ENCODE data around the gene ABCA10. TPM values are rescaled to one million over a fixed set of nuclear protein-coding genes. Genes with fewer than 3 reads are reported as not detected.
"Not testable (repeated sequence)": the region's sequence is repeated elsewhere in the genome, so short reads cannot be mapped to it uniquely, and the experiment has no call there.

ABCA10 gene
- total RNA-seq, 1 donor from 2014 or later = 0.55 TPM

DNA sequence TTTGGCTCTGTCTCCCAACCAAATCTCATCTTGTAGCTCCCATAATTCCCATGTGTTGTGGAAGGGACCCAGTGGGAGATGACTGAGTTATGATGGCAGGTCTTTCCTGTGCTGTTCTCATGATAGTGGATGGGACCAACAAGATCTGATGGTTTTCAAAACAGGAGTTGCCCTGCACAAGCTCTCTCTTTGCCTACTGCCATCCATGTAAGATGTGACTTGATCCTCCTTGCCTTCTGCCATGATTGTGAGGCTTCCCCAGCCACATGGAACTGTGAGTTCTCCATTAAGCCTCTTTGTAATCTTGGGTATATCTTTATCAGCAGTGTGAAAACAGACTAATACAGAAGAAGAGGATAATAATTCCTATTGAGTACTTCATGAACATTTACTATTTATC is 60.0 kb downstream of the ABCA10 start:
- not testable (repeated sequence) for DNase-seq (ENCODE audit: low read depth)

DNA sequence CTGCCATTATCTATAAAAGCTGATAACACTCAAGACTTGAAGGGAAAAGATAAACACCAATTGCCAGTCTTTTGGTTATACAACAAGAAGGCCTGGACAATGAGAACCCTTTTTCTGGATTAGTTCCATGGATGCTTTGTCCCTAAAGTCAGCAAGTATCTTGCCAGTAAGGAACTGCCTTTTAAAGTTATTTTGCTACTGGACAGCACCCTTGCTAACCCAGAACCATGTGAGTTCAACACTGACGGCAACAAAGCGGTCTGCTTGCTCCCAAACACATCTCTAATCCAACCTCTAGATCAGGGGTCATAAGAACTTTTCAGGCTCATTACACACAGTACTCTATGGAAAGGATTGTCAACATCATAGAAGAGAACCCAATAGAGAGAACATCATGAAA is 61.7 kb downstream of the ABCA10 start:
- peak; percentile 20 for DNase-seq (ENCODE audit: low read depth)

DNA sequence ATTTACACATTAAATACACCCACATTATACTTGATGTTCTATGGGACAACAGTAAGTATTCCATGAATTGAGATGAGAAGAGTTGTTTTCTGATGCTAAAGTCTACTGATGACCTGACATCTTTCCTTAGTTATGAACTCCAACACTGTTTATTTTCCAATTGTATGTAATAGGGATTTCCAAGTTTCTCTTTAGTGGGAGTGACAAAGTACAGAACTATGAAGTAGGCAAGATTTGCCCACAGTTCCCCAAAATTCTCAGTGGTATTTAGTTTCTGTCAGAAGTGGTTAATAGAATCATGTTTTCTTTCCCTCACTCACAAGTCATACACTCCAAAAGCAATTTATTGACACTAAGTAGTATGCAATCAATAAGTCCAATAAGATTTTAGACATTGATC is 64.4 kb downstream of the ABCA10 start:
- DNase-seq (ENCODE audit: low read depth) = no peak

DNA sequence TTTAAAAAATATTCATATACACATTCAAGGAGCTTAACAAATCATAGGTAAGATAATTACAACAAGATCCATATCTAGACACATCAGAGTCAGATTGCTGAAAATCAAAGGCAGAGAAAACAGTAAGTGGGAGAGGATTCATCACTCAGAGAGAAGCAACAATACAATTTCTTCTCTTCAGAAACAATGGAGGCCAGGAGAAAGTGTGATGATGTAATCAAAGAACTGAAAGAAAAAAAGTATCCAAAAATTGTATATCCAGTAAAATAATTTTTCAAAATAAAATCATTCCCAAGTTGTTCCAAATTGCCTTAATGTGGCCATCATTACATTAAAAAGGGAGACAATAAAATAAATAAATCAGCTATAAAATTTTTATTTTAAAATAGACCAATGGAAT is 69.2 kb downstream of the ABCA10 start:
- DNase-seq (ENCODE audit: low read depth) = no peak

DNA sequence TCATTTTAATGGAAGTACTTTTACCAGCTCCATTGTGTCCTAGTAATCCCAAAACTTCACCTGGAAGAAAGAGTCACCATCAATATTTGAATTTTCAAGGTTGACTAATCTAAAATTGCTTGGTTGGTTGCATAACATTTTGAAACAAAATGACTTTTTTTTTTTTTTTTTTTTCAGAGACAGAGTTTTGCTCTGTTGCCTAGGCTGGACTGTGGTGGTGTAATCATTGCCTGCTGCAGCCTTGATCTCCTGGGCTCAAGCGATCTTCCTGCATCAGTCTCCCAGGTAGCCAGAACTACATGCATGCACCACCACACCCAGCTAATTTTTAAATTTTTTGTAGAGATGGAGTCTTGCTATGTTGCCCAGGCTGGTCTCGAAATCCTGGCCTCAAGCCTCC is 74.4 kb downstream of the ABCA10 start:
- no peak for DNase-seq (ENCODE audit: low read depth)

DNA sequence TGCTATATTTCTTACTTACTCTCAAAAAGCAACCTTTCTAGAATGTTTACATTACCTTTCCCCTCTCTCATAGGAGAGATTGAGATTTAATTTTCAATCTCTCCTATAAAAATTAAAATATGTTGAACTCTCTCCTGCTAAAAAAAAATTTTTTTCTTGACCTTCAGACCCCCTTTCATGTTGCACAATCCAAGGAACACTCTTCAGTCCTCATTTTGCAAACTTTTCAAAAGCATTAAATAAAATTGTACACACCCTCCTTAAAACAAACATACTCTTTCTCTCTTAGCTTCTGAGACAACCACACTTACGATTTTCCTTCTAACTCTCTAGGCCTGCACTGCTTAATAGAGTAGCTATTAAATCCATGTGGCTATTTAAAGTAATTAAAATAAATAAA is 78.3 kb downstream of the ABCA10 start:
- DNase-seq (ENCODE audit: low read depth) = no peak

DNA sequence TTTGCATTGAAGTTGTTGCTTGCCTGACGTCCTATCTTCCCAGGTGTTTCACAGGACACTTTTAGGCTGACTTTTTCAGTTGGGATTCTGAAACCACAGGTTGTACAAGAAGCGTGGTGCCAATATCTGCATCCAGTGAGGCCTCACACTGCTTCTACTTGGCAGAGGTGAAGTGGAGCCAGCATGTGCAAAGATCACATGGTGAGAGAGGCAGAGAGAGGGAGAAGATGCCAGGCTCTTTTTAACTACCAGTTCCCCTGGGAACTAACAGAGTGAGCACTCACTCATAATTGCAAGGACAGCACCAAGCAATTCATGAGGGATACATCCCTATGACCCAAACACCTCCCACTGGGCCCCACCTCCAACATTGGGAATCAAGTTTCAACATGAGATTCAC is 81.2 kb downstream of the ABCA10 start:
- DNase-seq (ENCODE audit: low read depth) = no peak

DNA sequence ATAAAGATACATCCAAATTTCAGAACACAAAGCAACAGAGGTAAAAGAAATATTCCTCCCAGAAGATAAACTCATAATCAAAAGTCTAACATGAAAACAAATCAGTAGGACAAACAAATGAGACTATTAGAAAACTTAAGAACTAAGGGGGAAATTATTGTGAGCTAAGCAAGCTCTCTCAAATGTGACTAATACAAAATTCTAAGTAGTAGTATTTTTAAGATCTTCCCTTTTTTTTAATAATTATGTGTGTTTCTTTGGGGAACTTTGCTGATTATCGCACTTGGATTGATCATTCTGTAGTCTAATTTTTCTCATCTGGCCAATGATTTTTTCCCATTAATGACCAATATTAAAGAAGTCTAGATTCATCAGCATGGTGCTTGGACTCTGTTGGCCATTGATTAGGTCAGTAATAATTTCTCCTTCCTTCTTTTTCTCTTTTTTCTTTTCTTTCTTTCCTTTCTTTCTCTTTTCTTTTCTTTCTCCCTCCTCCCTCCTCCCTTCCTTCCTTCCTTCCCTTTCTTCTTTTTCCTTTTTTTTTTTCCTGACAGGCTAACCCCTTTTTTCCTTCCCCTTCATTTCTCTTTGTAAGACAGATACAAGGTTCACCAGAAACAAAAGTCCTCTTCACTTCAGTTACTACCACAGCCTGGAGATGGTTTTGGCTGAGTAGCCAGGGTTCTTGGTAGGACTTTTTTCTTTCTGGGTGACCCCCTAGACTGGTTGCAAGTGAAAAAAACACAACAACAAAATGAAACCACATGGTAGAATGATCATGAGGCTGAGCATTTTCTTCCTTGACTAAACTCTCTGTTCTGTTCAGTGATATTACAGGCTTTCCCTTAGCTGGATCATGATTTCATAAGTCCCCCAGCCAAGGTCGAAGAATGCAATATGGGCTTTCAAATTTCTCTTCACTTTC is 84.0 kb downstream of the ABCA10 start:
- no peak for DNase-seq (ENCODE audit: low read depth)

DNA sequence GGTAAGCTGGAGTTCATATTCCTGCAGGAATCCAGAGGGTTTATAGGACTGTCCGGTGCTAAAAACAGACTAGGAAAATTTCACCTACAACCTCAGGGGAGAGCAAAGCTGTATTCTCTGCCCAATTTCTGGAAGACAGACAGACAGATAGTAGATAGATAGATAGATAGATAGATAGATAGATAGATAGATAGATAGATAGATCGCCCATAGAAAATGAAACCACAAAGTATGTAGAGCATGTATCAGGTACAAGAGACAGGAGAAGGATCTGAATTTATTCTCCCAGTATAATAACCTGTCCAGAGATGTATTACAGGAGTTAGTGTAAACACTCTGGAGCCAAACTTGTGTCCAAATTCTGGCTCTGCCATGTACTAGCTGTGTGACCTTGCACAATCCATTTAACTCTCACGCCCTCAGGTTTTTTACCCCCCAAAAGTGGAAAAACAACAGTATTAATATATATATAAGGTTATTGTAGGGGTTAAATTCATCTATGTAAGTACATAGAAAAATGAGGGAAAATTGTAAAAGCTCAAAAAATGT is 84.9 kb downstream of the ABCA10 start:
- no peak for DNase-seq (ENCODE audit: low read depth)

DNA sequence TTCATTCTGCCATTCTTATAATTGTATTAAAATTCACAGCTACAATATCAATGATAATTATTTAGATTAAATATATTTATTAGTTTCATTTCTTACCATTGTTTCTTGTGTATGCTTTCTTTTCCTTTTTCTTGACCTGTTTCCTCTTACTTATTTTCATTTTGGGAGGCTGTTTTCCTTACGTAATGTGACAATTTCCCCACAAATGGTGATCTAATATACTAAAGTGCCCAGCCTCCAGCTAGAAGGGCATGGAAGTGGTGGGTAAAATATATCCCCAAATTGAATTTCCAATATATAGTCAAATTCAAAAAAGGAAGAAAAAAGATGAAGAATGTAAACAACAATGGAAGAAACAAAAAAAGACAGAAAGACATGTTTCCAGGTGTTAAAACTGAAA is 85.5 kb downstream of the ABCA10 start:
- DNase-seq (ENCODE audit: low read depth) = no peak

DNA sequence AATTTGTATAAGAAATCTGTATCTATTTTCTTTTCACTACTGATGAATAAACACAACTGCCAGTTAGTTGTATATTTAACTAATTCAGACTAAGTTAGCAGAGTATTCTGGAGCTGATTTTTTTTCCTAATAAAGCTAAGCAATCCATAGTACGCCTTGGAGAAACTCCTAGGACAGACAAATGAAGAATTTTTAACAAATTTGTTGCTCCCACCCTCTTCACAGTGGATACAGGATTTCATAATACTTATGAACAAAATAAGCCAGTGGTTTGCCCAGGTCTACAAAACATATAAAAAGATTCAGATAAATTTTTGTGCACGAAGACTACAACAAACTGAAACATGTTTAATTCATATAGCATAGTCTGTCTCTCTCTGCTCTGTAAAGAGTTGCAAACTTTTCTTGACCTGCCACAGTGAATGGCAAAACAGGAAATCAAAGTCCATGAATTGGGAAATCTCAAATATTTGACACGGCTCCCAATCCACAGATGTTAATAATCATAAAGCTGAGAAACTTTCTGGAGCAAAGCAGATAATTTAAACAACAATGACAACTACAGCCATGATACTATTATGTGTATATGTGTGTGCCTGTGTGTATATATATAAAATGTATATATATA is 86.3 kb downstream of the ABCA10 start:
- DNase-seq (ENCODE audit: low read depth) = peak; percentile 23

DNA sequence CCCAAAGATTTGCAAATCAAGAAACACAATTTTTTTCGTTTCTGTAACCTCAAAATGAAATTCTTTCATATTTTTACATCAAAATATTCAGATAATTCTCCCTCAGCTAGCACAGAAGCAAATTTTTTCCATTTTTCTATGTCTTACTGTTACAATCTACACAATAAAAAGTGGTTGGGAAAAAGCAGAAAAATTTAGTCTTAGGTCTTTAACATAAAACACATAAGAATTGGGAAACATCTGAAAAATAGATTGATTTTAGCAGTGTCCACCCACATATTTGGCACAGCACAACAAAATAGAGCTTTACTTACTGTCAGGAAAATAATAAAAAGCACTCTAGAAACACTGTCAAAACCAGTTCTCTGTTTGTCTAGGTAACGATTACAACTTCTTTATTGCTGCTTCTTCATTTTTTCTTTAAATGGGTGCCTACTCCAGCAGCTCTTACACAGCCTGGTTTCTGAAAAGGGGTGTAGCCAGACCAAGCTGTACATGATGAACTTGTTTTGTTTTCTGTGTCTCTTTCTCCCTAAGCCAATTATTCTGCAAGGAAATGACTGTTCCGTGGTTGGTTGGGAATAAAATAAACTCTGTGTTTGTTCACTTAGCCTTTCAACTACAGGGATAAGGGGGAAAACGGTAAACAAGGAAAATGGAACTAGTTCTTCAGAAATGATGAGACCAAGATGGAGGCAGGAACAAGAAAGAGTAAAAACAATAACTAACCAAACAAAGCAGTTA is 87.0 kb downstream of the ABCA10 start, which contains the start of gene ABCA6:
Gene ABCA6, minus strand, starts transcription at position 465 of the 744 bp plus-strand sequence. CDS start 1,192 bp downstream, outside the sequence.
- DNase-seq (ENCODE audit: low read depth) = peak; percentile 56

DNA sequence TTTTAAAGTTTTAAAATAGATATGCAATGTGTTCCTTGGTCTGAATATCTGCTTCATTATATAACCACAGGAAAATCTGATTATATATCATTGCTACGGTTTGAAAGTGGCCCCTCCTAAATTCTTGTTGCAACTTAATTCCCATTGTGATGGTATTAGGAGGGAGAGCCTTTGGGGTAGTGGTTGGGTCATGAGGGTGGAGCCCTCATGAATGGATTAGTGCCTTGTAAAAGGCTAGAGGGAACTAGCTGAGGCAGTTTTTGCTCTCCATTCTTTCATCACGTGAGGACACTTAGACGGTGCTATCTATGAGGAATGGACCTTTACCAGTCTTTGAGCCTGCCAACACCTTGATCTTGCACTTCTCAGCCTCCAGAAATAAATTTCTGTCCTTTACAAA is 94.5 kb downstream of the ABCA10 start:
- no peak for DNase-seq (ENCODE audit: low read depth)

DNA sequence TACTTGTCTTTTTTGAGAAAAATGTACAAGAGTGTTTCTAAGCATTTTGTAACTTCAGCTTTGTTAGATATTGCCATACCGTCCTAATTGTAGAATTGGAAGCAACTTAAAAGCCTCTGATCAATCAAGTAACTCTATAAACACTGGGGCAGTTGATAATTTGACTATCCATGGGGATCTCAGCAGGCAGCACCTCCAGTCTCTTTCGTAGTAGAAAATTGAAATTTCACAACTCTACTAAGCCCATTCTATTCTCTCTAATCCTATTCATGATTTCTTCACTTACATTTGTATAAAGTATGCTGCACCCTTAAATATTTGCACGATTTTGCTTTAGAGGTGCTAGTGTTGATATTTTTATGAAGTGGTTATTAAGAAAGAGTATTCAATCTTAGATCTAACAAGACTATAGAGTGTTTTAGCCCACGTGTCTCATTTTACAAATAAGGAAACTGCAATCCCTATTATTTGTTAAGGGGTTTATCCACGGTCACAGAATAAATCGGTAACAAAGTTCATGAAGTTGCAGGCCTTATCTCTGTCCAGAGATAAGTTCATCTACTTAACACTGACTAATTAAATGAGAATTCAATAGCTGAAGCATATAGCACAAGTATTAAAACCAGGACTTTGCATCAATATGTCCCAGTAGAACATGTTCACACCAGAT is 97.9 kb downstream of the ABCA10 start:
- no peak for DNase-seq (ENCODE audit: low read depth)

DNA sequence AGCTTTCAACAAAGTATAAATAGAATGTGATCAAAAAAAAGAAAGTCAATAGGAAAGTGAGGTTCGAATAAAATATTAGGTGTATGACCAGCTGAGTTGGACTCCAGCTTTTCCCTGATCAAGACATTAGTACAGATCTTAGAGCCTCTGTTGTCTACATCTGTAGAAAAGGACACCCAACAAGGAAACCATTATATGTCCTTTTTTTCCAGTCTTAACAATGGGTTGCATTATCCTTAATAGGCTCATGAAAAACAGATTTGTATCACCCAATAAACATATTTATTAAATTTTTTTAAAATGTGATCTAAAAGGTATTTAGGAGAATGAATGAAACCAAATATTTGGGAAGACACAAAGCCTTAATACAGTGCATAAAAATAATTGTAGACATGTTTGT is 105.0 kb downstream of the ABCA10 start:
- no peak for DNase-seq (ENCODE audit: low read depth)

DNA sequence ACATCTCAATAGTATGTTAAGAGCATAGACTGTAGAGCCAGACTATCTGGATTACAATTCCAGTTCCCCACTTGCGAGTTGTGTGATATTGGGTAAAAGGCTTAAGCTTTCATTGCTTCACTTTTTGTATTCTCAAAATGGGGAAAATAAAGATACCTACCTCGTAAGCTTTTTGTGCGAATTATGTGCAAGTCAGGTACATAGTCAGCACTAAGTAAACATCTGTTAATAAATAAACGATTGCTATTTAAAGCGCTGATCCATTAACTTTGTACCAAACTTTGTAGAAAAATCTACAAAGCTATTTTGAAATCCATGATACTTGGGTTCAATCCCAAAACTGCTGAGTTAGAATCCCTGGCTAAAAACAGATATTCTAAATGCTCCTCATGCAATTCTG is 106.6 kb downstream of the ABCA10 start:
- peak; percentile 73 for DNase-seq (ENCODE audit: low read depth)

DNA sequence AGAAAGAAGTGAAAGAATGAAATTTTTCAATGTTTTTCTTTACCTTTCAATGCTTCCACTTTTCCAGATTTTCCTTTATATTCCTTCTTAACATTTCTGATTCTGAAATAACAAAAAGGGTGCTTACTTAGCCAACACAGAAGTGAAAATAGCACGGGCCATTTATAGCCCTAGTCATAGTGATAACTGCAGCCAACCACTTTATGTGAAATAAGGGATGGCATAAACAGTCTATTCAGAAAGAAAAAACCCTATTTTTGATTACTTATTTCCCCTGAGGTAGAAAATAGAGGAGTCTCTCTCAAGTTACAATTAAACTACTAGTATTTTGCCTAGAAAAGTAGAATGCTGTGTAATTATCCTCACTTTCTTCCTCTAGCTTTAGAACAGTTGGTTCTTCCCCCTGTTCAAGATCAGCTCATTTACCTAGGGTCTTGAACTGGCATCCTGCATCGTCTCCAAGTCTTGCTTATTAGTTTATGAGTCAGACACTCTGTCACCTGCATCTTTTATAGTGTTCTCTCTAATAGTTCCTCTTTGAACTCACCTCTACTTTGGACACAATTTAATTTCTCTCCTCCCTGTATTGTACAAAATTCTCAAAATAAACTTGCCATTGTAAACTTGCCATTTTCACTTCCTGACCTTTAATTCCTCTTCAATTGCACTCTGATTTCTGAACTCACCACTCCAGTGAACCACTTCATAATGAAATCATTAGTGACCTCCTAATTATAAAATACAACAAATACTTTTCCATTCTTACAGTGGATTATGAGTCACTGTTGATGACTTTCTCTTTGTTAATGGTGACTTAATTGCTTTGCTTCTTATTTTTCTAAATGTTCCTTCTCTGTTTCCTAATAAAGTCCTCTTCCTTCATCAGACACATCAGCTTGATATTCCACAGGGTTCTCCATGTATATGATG is 110.5 kb downstream of the ABCA10 start:
- peak; percentile 40 for DNase-seq (ENCODE audit: low read depth)

DNA sequence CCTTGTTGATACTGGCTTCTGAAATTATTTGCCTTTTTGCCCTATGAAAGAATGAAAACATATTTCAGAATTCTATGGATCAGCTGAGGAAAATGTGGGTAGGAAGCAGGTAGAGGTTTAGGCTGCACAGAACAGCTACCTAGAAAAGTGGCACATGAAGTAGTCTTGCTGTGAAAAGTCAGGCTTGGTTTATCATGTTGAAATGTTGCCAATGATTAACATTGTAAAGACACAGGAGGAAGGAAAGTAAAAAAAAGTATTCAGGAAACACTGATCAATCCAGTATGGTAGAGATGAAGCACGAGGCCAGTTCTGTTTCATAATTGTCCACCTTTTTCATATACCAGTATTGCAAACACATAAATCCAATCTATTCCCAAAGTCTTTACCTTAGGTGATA is 116.8 kb downstream of the ABCA10 start:
- peak; percentile 76 for DNase-seq (ENCODE audit: low read depth)

DNA sequence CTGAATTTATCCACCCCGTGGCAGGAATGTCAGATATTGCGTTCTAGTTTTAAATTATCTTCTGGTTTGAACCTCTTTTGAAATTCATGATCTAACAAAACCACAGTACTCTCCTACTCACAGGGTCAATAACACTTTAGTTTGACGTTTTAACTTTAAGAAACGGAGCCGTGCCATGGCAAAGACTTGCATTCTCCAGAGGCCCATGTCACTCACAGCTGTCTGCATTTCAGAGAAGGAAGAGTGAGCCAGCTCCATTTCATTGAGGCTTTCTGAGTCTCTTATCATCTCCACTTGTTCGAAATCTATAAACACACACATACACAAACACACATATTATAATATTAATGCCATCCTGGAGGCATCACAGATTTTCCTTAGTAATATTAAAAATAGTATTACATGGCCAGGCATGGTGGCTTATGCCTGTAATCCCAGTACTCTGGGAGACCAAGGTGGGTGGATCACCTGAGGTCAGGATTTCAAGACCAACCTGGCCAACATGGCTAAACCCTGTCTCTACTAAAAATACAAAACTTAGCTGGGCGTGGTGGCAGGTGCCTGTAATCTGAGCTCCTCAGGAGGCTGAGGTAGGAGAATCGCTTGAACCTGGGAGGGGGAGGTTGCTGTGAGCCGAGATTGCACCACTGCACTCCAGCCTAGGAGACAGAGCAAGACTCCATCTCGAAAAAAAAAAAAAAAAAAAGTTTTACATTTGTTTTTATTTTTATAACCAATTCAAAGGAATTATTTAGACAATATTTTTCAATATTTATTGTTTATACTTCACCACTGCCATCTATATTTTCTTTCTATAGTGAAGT is 122.5 kb downstream of the ABCA10 start:
- DNase-seq (ENCODE audit: low read depth) = no peak
